H1 (cell line): ENCODE measurements around the gene SGMS1. TPM values are rescaled to one million over a fixed set of nuclear protein-coding genes. Genes with fewer than 3 reads are reported as not detected.

Source experiments
- SRF ChIP-seq: IDR thresholded peaks from 2 replicates; pipeline ENCODE4 v1.6.1; 2011; ENCODE audit warnings: mild to moderate bottlenecking, low read depth, low read length, moderate library complexity
- polyA plus RNA-seq, 7 experiments: library from polyadenylated mRNA; depleted of rRNA in 3 of 7; stranded (reverse) in 5 of 7; unstranded in 2 of 7; fragments of >200 nt in 5 of 7; fragments of 200-250 nt in 2 of 7; gene quantifications; 1 replicate in 5 of 7; 2 replicates in 1 of 7; 4 replicates in 1 of 7; pipeline versions ENCODE4 v1.2.1 to v1.2.3, GENCODE V29; 2011 to 2013; ENCODE audit warnings: missing spikeins in 2 of 7, mixed read lengths in 2 of 7
- total RNA-seq: library from RNA; stranded (reverse); fragmentation: NEBNext Ultra II Directional; extraction: Animal tissue kit (Norgen Biotek cat#: 25700); gene quantifications from 2 replicates; pipeline ENCODE4 v1.2.1, GENCODE V29; 2021
- TF ChIP-seq, protein P1 (sequence below): fragments of 300-600 bp; sonication (generic); IDR thresholded peaks from 2 replicates; pipeline ENCODE4 v1.7.1; 2012; ENCODE audit warnings: low read length, moderate library complexity, mild to moderate bottlenecking, inconsistent platforms; ENCODE audit not compliant: insufficient replicate concordance

SGMS1 gene
- total and polyA plus RNA-seq, 2 of the 8 experiments (the other 6 are each of a cell fraction or from before 2014, with no cell fraction given): 6.0 to 15.6 TPM

GRCh38 chr10:50334273-50334672 lies 289.5 kb downstream of the SGMS1 start (continued):
- TF ChIP-seq, protein P1, sequence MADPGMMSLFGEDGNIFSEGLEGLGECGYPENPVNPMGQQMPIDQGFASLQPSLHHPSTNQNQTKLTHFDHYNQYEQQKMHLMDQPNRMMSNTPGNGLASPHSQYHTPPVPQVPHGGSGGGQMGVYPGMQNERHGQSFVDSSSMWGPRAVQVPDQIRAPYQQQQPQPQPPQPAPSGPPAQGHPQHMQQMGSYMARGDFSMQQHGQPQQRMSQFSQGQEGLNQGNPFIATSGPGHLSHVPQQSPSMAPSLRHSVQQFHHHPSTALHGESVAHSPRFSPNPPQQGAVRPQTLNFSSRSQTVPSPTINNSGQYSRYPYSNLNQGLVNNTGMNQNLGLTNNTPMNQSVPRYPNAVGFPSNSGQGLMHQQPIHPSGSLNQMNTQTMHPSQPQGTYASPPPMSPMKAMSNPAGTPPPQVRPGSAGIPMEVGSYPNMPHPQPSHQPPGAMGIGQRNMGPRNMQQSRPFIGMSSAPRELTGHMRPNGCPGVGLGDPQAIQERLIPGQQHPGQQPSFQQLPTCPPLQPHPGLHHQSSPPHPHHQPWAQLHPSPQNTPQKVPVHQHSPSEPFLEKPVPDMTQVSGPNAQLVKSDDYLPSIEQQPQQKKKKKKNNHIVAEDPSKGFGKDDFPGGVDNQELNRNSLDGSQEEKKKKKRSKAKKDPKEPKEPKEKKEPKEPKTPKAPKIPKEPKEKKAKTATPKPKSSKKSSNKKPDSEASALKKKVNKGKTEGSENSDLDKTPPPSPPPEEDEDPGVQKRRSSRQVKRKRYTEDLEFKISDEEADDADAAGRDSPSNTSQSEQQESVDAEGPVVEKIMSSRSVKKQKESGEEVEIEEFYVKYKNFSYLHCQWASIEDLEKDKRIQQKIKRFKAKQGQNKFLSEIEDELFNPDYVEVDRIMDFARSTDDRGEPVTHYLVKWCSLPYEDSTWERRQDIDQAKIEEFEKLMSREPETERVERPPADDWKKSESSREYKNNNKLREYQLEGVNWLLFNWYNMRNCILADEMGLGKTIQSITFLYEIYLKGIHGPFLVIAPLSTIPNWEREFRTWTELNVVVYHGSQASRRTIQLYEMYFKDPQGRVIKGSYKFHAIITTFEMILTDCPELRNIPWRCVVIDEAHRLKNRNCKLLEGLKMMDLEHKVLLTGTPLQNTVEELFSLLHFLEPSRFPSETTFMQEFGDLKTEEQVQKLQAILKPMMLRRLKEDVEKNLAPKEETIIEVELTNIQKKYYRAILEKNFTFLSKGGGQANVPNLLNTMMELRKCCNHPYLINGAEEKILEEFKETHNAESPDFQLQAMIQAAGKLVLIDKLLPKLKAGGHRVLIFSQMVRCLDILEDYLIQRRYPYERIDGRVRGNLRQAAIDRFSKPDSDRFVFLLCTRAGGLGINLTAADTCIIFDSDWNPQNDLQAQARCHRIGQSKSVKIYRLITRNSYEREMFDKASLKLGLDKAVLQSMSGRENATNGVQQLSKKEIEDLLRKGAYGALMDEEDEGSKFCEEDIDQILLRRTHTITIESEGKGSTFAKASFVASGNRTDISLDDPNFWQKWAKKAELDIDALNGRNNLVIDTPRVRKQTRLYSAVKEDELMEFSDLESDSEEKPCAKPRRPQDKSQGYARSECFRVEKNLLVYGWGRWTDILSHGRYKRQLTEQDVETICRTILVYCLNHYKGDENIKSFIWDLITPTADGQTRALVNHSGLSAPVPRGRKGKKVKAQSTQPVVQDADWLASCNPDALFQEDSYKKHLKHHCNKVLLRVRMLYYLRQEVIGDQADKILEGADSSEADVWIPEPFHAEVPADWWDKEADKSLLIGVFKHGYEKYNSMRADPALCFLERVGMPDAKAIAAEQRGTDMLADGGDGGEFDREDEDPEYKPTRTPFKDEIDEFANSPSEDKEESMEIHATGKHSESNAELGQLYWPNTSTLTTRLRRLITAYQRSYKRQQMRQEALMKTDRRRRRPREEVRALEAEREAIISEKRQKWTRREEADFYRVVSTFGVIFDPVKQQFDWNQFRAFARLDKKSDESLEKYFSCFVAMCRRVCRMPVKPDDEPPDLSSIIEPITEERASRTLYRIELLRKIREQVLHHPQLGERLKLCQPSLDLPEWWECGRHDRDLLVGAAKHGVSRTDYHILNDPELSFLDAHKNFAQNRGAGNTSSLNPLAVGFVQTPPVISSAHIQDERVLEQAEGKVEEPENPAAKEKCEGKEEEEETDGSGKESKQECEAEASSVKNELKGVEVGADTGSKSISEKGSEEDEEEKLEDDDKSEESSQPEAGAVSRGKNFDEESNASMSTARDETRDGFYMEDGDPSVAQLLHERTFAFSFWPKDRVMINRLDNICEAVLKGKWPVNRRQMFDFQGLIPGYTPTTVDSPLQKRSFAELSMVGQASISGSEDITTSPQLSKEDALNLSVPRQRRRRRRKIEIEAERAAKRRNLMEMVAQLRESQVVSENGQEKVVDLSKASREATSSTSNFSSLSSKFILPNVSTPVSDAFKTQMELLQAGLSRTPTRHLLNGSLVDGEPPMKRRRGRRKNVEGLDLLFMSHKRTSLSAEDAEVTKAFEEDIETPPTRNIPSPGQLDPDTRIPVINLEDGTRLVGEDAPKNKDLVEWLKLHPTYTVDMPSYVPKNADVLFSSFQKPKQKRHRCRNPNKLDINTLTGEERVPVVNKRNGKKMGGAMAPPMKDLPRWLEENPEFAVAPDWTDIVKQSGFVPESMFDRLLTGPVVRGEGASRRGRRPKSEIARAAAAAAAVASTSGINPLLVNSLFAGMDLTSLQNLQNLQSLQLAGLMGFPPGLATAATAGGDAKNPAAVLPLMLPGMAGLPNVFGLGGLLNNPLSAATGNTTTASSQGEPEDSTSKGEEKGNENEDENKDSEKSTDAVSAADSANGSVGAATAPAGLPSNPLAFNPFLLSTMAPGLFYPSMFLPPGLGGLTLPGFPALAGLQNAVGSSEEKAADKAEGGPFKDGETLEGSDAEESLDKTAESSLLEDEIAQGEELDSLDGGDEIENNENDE: no peak
- TF ChIP-seq SRF: no peak
